Measurements from ENCODE around the gene NTMT2. TPM values are rescaled to one million over a fixed set of nuclear protein-coding genes. Genes with fewer than 3 reads are reported as not detected.

Gene NTMT2
- total and polyA plus RNA-seq, 9 of the 15 experiments (the other 6 are each of a cell fraction or from before 2014, with no cell fraction given): not detected

DNA sequence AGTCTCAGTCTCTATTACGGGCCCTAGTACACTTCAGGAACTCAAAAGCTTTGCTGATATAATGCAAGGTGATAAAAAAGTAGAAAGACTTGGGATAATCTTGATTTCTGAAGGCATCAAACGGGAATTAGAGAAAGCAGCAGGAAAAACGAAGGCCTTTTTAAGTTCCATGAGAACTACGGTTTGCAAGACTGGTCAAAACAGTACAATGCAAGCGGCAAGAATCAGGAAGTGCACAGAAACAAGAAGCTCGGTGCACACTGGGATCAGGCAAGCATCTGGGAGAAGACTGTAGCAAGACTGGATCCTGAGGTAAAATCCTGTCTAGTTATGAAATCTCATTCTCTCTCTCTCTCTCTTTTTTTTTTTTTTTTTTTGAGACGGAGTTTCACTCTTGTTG, 28.6 kb downstream of the NTMT2 start (continued):
- TF ChIP-seq, protein P1, sequence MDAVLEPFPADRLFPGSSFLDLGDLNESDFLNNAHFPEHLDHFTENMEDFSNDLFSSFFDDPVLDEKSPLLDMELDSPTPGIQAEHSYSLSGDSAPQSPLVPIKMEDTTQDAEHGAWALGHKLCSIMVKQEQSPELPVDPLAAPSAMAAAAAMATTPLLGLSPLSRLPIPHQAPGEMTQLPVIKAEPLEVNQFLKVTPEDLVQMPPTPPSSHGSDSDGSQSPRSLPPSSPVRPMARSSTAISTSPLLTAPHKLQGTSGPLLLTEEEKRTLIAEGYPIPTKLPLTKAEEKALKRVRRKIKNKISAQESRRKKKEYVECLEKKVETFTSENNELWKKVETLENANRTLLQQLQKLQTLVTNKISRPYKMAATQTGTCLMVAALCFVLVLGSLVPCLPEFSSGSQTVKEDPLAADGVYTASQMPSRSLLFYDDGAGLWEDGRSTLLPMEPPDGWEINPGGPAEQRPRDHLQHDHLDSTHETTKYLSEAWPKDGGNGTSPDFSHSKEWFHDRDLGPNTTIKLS (IDR thresholded peaks at IDR 0.05; ENCODE audit: borderline replicate concordance, low read depth): no peak
- no peak for TF ChIP-seq HMG20B (CRISPR knock-in tag; IDR thresholded peaks at IDR 0.05)
- TF ChIP-seq, protein P2, sequence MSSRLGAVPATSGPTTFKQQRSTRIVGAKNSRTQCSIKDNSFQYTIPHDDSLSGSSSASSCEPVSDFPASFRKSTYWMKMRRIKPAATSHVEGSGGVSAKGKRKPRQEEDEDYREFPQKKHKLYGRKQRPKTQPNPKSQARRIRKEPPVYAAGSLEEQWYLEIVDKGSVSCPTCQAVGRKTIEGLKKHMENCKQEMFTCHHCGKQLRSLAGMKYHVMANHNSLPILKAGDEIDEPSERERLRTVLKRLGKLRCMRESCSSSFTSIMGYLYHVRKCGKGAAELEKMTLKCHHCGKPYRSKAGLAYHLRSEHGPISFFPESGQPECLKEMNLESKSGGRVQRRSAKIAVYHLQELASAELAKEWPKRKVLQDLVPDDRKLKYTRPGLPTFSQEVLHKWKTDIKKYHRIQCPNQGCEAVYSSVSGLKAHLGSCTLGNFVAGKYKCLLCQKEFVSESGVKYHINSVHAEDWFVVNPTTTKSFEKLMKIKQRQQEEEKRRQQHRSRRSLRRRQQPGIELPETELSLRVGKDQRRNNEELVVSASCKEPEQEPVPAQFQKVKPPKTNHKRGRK (tag; IDR thresholded peaks at IDR 0.05): no peak
- TF ChIP-seq ZFPM2 (CRISPR knock-in tag; IDR thresholded peaks at IDR 0.05): no peak
- TF ChIP-seq, protein P3, sequence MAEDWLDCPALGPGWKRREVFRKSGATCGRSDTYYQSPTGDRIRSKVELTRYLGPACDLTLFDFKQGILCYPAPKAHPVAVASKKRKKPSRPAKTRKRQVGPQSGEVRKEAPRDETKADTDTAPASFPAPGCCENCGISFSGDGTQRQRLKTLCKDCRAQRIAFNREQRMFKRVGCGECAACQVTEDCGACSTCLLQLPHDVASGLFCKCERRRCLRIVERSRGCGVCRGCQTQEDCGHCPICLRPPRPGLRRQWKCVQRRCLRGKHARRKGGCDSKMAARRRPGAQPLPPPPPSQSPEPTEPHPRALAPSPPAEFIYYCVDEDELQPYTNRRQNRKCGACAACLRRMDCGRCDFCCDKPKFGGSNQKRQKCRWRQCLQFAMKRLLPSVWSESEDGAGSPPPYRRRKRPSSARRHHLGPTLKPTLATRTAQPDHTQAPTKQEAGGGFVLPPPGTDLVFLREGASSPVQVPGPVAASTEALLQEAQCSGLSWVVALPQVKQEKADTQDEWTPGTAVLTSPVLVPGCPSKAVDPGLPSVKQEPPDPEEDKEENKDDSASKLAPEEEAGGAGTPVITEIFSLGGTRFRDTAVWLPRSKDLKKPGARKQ (CRISPR knock-in tag; IDR thresholded peaks at IDR 0.05): no peak
- no peak for TF ChIP-seq ZNF764 (CRISPR knock-in tag; IDR thresholded peaks at IDR 0.05; ENCODE audit: low read depth)
- TF ChIP-seq, protein P4, sequence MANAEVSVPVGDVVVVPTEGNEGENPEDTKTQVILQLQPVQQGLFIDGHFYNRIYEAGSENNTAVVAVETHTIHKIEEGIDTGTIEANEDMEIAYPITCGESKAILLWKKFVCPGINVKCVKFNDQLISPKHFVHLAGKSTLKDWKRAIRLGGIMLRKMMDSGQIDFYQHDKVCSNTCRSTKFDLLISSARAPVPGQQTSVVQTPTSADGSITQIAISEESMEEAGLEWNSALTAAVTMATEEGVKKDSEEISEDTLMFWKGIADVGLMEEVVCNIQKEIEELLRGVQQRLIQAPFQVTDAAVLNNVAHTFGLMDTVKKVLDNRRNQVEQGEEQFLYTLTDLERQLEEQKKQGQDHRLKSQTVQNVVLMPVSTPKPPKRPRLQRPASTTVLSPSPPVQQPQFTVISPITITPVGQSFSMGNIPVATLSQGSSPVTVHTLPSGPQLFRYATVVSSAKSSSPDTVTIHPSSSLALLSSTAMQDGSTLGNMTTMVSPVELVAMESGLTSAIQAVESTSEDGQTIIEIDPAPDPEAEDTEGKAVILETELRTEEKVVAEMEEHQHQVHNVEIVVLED (CRISPR knock-in tag; IDR thresholded peaks at IDR 0.05): no peak
- no peak for TF ChIP-seq DMBX1 (CRISPR knock-in tag; IDR thresholded peaks at IDR 0.05; ENCODE audit: borderline replicate concordance)
- TF ChIP-seq, protein P5, sequence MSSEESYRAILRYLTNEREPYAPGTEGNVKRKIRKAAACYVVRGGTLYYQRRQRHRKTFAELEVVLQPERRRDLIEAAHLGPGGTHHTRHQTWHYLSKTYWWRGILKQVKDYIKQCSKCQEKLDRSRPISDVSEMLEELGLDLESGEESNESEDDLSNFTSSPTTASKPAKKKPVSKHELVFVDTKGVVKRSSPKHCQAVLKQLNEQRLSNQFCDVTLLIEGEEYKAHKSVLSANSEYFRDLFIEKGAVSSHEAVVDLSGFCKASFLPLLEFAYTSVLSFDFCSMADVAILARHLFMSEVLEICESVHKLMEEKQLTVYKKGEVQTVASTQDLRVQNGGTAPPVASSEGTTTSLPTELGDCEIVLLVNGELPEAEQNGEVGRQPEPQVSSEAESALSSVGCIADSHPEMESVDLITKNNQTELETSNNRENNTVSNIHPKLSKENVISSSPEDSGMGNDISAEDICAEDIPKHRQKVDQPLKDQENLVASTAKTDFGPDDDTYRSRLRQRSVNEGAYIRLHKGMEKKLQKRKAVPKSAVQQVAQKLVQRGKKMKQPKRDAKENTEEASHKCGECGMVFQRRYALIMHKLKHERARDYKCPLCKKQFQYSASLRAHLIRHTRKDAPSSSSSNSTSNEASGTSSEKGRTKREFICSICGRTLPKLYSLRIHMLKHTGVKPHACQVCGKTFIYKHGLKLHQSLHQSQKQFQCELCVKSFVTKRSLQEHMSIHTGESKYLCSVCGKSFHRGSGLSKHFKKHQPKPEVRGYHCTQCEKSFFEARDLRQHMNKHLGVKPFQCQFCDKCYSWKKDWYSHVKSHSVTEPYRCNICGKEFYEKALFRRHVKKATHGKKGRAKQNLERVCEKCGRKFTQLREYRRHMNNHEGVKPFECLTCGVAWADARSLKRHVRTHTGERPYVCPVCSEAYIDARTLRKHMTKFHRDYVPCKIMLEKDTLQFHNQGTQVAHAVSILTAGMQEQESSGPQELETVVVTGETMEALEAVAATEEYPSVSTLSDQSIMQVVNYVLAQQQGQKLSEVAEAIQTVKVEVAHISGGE (CRISPR knock-in tag; IDR thresholded peaks at IDR 0.05): 0 out of 6 replicates have a peak, but pooled peaks of 1 of the 3 experiments have one; percentile 27
- TF ChIP-seq, protein P6, sequence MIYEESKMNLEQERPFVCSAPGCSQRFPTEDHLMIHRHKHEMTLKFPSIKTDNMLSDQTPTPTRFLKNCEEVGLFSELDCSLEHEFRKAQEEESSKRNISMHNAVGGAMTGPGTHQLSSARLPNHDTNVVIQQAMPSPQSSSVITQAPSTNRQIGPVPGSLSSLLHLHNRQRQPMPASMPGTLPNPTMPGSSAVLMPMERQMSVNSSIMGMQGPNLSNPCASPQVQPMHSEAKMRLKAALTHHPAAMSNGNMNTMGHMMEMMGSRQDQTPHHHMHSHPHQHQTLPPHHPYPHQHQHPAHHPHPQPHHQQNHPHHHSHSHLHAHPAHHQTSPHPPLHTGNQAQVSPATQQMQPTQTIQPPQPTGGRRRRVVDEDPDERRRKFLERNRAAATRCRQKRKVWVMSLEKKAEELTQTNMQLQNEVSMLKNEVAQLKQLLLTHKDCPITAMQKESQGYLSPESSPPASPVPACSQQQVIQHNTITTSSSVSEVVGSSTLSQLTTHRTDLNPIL (CRISPR knock-in tag; IDR thresholded peaks at IDR 0.05): 0 out of 2 replicates have a peak, but pooled peaks have one; percentile 60
- no peak for TF ChIP-seq KAT8 (IDR thresholded peaks at IDR 0.05; ENCODE audit: low read depth)
- TF ChIP-seq TCFL5 (CRISPR knock-in tag; conservative IDR thresholded peaks at IDR 0.05): no peak
- no peak for TF ChIP-seq PHF8 (IDR thresholded peaks at IDR 0.05; ENCODE audit: borderline replicate concordance, low read length)
- TF ChIP-seq BRF1 (IDR thresholded peaks at IDR 0.05; ENCODE audit: borderline replicate concordance, extremely low read depth, insufficient read length): no peak
- TF ChIP-seq TEAD4 (IDR thresholded peaks at IDR 0.05; ENCODE audit: low read length): no peak
- no peak for TF ChIP-seq TEAD4 (CRISPR knock-in tag; IDR thresholded peaks at IDR 0.05; ENCODE audit: borderline replicate concordance)
